HK-2 (cell line): ENCODE measurements around the gene ARL5C.

ENCODE experiments used
- DNase-seq: peaks from one replicate; pipeline ENCODE4 v3.0.0-alpha.2; 2018; ENCODE audit not compliant: unreplicated experiment

ARL5C gene

GRCh38 chr17:39165841-39166349 is at the start of gene ARL5C:
Gene ARL5C, minus strand, starts transcription at chr17:39166161. Its CDS starts 401 bp downstream, at chr17:39165760.
- no peak for DNase-seq

- peak; percentile 71 for DNase-seq
Observed at GRCh38 chr17:39213852-39214251, 47.9 kb upstream of the ARL5C start.

- DNase-seq: no peak
Observed at GRCh38 chr17:39212841-39213480, 47.0 kb upstream of the ARL5C start.

- DNase-seq: no peak
Observed at GRCh38 chr17:39212195-39212810, 46.3 kb upstream of the ARL5C start.

GRCh38 chr17:39210093-39210434 is 44.1 kb upstream of the ARL5C start:
- no peak for DNase-seq

GRCh38 chr17:39209317-39210092 is 43.5 kb upstream of the ARL5C start:
- DNase-seq: peak; percentile 43

- no peak for DNase-seq
Observed at GRCh38 chr17:39208893-39209292, 42.9 kb upstream of the ARL5C start.

- no peak for DNase-seq
Observed at GRCh38 chr17:39208136-39208535, 42.2 kb upstream of the ARL5C start.

- no peak for DNase-seq
Observed at GRCh38 chr17:39205112-39205526, 39.2 kb upstream of the ARL5C start.

- no peak for DNase-seq
Observed at GRCh38 chr17:39204245-39204644, 38.3 kb upstream of the ARL5C start.

GRCh38 chr17:39200957-39201510 is 35.1 kb upstream of the ARL5C start:
- DNase-seq: no peak

- DNase-seq: peak; percentile 77
Observed at GRCh38 chr17:39200070-39200879, 34.3 kb upstream of the ARL5C start, which contains the start of gene RPL19. Gene RPL19, plus strand, starts transcription at chr17:39200283. Its CDS starts 62 bp downstream, at chr17:39200345.

GRCh38 chr17:39199820-39200069 is 33.8 kb upstream of the ARL5C start:
- DNase-seq: peak; percentile 87

- no peak for DNase-seq
Observed at GRCh38 chr17:39198186-39198566, 32.2 kb upstream of the ARL5C start.

- peak; percentile 60 for DNase-seq
Observed at GRCh38 chr17:39197380-39198185, 31.6 kb upstream of the ARL5C start, which contains the start of gene CACNB1. Gene CACNB1, minus strand, starts transcription at chr17:39197669. Its CDS starts 174 bp downstream, at chr17:39197495.

- no peak for DNase-seq
Observed at GRCh38 chr17:39196808-39197291, 30.9 kb upstream of the ARL5C start.

GRCh38 chr17:39196241-39196807 is 30.4 kb upstream of the ARL5C start:
- DNase-seq: no peak

GRCh38 chr17:39195568-39196160 is 29.7 kb upstream of the ARL5C start:
- no peak for DNase-seq

- DNase-seq: no peak
Observed at GRCh38 chr17:39194985-39195524, 29.1 kb upstream of the ARL5C start.
